HEK293 (cell line): ENCODE measurements around the gene TRAK2.

Experiments used
- CTCF ChIA-PET: fragments of 350-600 bp; formaldehyde crosslinking; extraction: SDS; loops from one replicate; lab custom pipeline; 2021; ENCODE audit warnings: antibody characterized with exemption; lab: Yijun Ruan, JAX
- POLR2A ChIA-PET: fragments of 300-600 bp; formaldehyde crosslinking; extraction: SDS; loops from one replicate; lab custom pipeline; 2020; ENCODE audit warnings: antibody characterized with exemption, inconsistent platforms; lab: Yijun Ruan, JAX
- H3K27ac ChIP-seq: fragments of 200-500 bp; sonication (Bioruptor generic); 2 replicates; pipeline ENCODE4 v1.5.1; 2014; ENCODE audit warnings: low read depth, low read length, control low read depth, inconsistent platforms; ENCODE audit errors: extremely low read depth
- H3K36me3 ChIP-seq, 2 experiments: fragments of 200-500 bp in 1 of 2; sonication (Bioruptor generic) in 1 of 2; 1 replicate in 1 of 2; 2 replicates in 1 of 2; pipeline ENCODE4 v1.5.1; 2014 to 2017; ENCODE audit warnings: inconsistent platforms in 2 of 2, low read length in 2 of 2; ENCODE audit not compliant: control insufficient read depth in 2 of 2, insufficient read depth in 1 of 2
- H3K4me1 ChIP-seq: fragments of 200-500 bp; sonication (Bioruptor generic); 2 replicates; pipeline ENCODE4 v1.5.1; 2014; ENCODE audit warnings: mild to moderate bottlenecking, low read length, inconsistent platforms; ENCODE audit not compliant: control insufficient read depth, insufficient read depth
- H3K4me3 ChIP-seq: 2 replicates; pipeline ENCODE4 v1.5.1; 2011; ENCODE audit warnings: low read depth, mild to moderate bottlenecking, control low read depth, low read length, moderate library complexity
- H3K9me3 ChIP-seq: fragments of 200-500 bp; sonication (Bioruptor generic); 2 replicates; pipeline ENCODE4 v1.5.1; 2014; ENCODE audit warnings: low read depth, low read length, inconsistent platforms; ENCODE audit not compliant: control insufficient read depth, insufficient read depth
- BCL6B ChIP-seq: fragments of 450-650 bp; formaldehyde crosslinking; IDR thresholded peaks from 2 replicates; pipeline ENCODE4 v1.5.1; 2017; ENCODE audit warnings: missing biosample characterization, missing genetic modification characterization
- GLIS1 ChIP-seq: fragments of 450-650 bp; formaldehyde crosslinking; IDR thresholded peaks from 2 replicates; pipeline ENCODE4 v1.5.1; 2016; ENCODE audit warnings: missing biosample characterization, missing genetic modification characterization
- KLF8 ChIP-seq: fragments of 450-650 bp; formaldehyde crosslinking; IDR thresholded peaks from 2 replicates; pipeline ENCODE4 v1.5.1; 2016; ENCODE audit warnings: missing biosample characterization, missing genetic modification characterization
- REST ChIP-seq: fragments of 450-650 bp; formaldehyde crosslinking; IDR thresholded peaks from 2 replicates; pipeline ENCODE4 v1.5.1; 2016; ENCODE audit warnings: missing biosample characterization, missing genetic modification characterization
- SETDB1 ChIP-seq: IDR thresholded peaks from one replicate; pipeline ENCODE4 v1.6.1; 2017; ENCODE audit warnings: mild to moderate bottlenecking, low read length, moderate library complexity, mixed read lengths; ENCODE audit not compliant: insufficient read length
- SP2 ChIP-seq: fragments of 450-650 bp; formaldehyde crosslinking; IDR thresholded peaks from 2 replicates; pipeline ENCODE4 v1.5.1; 2016; ENCODE audit warnings: missing biosample characterization, missing genetic modification characterization
- WT1 ChIP-seq: fragments of 450-650 bp; formaldehyde crosslinking; IDR thresholded peaks from 2 replicates; pipeline ENCODE4 v1.5.1; 2016; ENCODE audit warnings: missing biosample characterization, missing genetic modification characterization
- YY2 ChIP-seq: fragments of 450-650 bp; formaldehyde crosslinking; IDR thresholded peaks from 2 replicates; pipeline ENCODE4 v1.5.1; 2016; ENCODE audit warnings: missing biosample characterization, missing genetic modification characterization
- ZBTB1 ChIP-seq: fragments of 450-650 bp; formaldehyde crosslinking; IDR thresholded peaks from 2 replicates; pipeline ENCODE4 v1.5.1; 2016; ENCODE audit warnings: missing biosample characterization, missing genetic modification characterization
- ZBTB21 ChIP-seq: fragments of 450-650 bp; formaldehyde crosslinking; IDR thresholded peaks from 2 replicates; pipeline ENCODE4 v1.5.1; 2017; ENCODE audit warnings: missing biosample characterization, missing genetic modification characterization
- ZBTB7A ChIP-seq: fragments of 450-650 bp; formaldehyde crosslinking; IDR thresholded peaks from 2 replicates; pipeline ENCODE4 v1.5.1; 2016; ENCODE audit warnings: low read depth, missing biosample characterization, missing genetic modification characterization
- ZBTB8A ChIP-seq: fragments of 450-650 bp; formaldehyde crosslinking; IDR thresholded peaks from 2 replicates; pipeline ENCODE4 v1.5.1; 2016; ENCODE audit warnings: missing biosample characterization, missing genetic modification characterization
- ZNF155 ChIP-seq: fragments of 450-650 bp; formaldehyde crosslinking; IDR thresholded peaks from 2 replicates; pipeline ENCODE4 v1.5.1; 2016; ENCODE audit warnings: missing biosample characterization, missing genetic modification characterization
- ZNF24 ChIP-seq: fragments of 450-650 bp; formaldehyde crosslinking; IDR thresholded peaks from 2 replicates; pipeline ENCODE4 v1.5.1; 2016; ENCODE audit warnings: missing biosample characterization, missing genetic modification characterization
- ZNF302 ChIP-seq: fragments of 450-650 bp; formaldehyde crosslinking; IDR thresholded peaks from 2 replicates; pipeline ENCODE4 v1.5.1; 2016; ENCODE audit warnings: missing biosample characterization, missing genetic modification characterization, low read depth
- ZNF354C ChIP-seq: fragments of 450-650 bp; formaldehyde crosslinking; IDR thresholded peaks from 2 replicates; pipeline ENCODE4 v1.5.1; 2016; ENCODE audit warnings: missing biosample characterization, missing genetic modification characterization, low read depth, borderline replicate concordance
- ZNF404 ChIP-seq: fragments of 450-650 bp; formaldehyde crosslinking; IDR thresholded peaks from 2 replicates; pipeline ENCODE4 v1.5.1; 2017; ENCODE audit warnings: missing biosample characterization, missing genetic modification characterization
- ZNF416 ChIP-seq: fragments of 450-650 bp; formaldehyde crosslinking; IDR thresholded peaks from 2 replicates; pipeline ENCODE4 v1.5.1; 2016; ENCODE audit warnings: missing biosample characterization, missing genetic modification characterization
- ZNF513 ChIP-seq: fragments of 450-650 bp; IDR thresholded peaks from 2 replicates; pipeline ENCODE4 v1.5.1; 2018; ENCODE audit warnings: missing biosample characterization, missing genetic modification characterization
- ZNF521 ChIP-seq: fragments of 450-650 bp; formaldehyde crosslinking; IDR thresholded peaks from 2 replicates; pipeline ENCODE4 v1.5.1; 2017; ENCODE audit warnings: missing biosample characterization, mild to moderate bottlenecking, missing genetic modification characterization
- ZNF560 ChIP-seq: fragments of 450-650 bp; formaldehyde crosslinking; IDR thresholded peaks from 2 replicates; pipeline ENCODE4 v1.5.1; 2017; ENCODE audit warnings: missing biosample characterization, missing genetic modification characterization, borderline replicate concordance
- ZNF561 ChIP-seq: fragments of 450-650 bp; IDR thresholded peaks from 2 replicates; pipeline ENCODE4 v1.5.1; 2018; ENCODE audit warnings: missing biosample characterization, missing genetic modification characterization, borderline replicate concordance
- ZNF600 ChIP-seq: fragments of 450-650 bp; formaldehyde crosslinking; IDR thresholded peaks from 2 replicates; pipeline ENCODE4 v1.5.1; 2016; ENCODE audit warnings: missing biosample characterization, missing genetic modification characterization
- ZNF658 ChIP-seq: fragments of 450-650 bp; formaldehyde crosslinking; IDR thresholded peaks from 2 replicates; pipeline ENCODE4; 2016; ENCODE audit warnings: missing biosample characterization, missing genetic modification characterization
- ZNF664 ChIP-seq: fragments of 450-650 bp; formaldehyde crosslinking; IDR thresholded peaks from 2 replicates; pipeline ENCODE4 v1.5.1; 2016; ENCODE audit warnings: missing biosample characterization, missing genetic modification characterization
- ZNF785 ChIP-seq: fragments of 450-650 bp; formaldehyde crosslinking; IDR thresholded peaks from 2 replicates; pipeline ENCODE4 v1.5.1; 2016; ENCODE audit warnings: missing biosample characterization, missing genetic modification characterization
- ZNF837 ChIP-seq: fragments of 450-650 bp; formaldehyde crosslinking; IDR thresholded peaks from 2 replicates; pipeline ENCODE4 v1.5.1; 2016; ENCODE audit warnings: missing biosample characterization, missing genetic modification characterization
- TF ChIP-seq, protein P1 (sequence below): fragments of 450-650 bp; formaldehyde crosslinking; IDR thresholded peaks from 2 replicates; pipeline ENCODE4 v1.5.1; 2016; ENCODE audit warnings: missing biosample characterization, missing genetic modification characterization

TRAK2 gene

GRCh38 chr2:201353116-201353515, 98.1 kb downstream of the TRAK2 start:
- no peak for TF ChIP-seq ZNF560 (tag by site-specific recombination)
- TF ChIP-seq ZNF521 (tag by site-specific recombination) = no peak
- TF ChIP-seq ZNF785 = no peak
- TF ChIP-seq ZNF155 (tag by site-specific recombination) = no peak
- TF ChIP-seq ZBTB7A (tag by site-specific recombination) = no peak
- no peak for TF ChIP-seq WT1 (tag by site-specific recombination)
- no peak for TF ChIP-seq ZNF561 (tag by site-specific recombination)
- no peak for TF ChIP-seq ZBTB1 (tag by site-specific recombination)
- TF ChIP-seq YY2 (tag by site-specific recombination) = no peak
- no peak for TF ChIP-seq GLIS1 (tag by site-specific recombination)
- TF ChIP-seq SETDB1 = no peak
- no peak for TF ChIP-seq ZNF837
- no peak for TF ChIP-seq REST (tag by site-specific recombination)
- TF ChIP-seq ZBTB21 (tag by site-specific recombination) = no peak
- no peak for TF ChIP-seq SP2 (tag by site-specific recombination)
- no peak for TF ChIP-seq ZNF658 (tag by site-specific recombination)
- no peaks in the 10 kb centered on the region for H3K9me3 ChIP-seq
- CTCF ChIA-PET = interaction anchor here (1.1 kb wide), 1 partner anchor 139 kb away, joined by 3 read pairs; no protein-coding TSS in a partner anchor
- no peak overlapping the region for H3K4me3 ChIP-seq
- H3K36me3 ChIP-seq = no peaks in the 10 kb centered on the region
- POLR2A ChIA-PET = no interaction called here
- no peak overlapping the region for H3K27ac ChIP-seq
- H3K4me1 ChIP-seq = no peaks in the 10 kb centered on the region

- Histone ChIP-seq H3K27ac (no peak overlapping the region), H3K9me3 (no peaks in the 10 kb centered on the region), H3K4me1 (no peaks in the 10 kb centered on the region), H3K36me3 (no peaks in the 10 kb centered on the region), H3K4me3 (no peak overlapping the region)
- ChIA-PET CTCF (interaction anchor here (0.7 to 2.8 kb wide), 2 partner anchors 119 to 173 kb away, joined by 3 to 8 read pairs; no protein-coding TSS in a partner anchor), POLR2A (no interaction called here)
- TF ChIP-seq KLF8 (tag by site-specific recombination) (no peak), ZNF664 (tag by site-specific recombination) (no peak), ZNF354C (tag by site-specific recombination) (no peak), ZBTB8A (tag by site-specific recombination) (no peak), ZNF513 (no peak), BCL6B (tag by site-specific recombination) (no peak), ZNF404 (tag by site-specific recombination) (no peak), ZBTB1 (tag by site-specific recombination) (no peak), WT1 (tag by site-specific recombination) (no peak), ZNF24 (no peak), ZNF600 (no peak), GLIS1 (tag by site-specific recombination) (no peak), ZNF302 (no peak), ZNF416 (tag by site-specific recombination) (no peak)
- TF ChIP-seq, protein P1, sequence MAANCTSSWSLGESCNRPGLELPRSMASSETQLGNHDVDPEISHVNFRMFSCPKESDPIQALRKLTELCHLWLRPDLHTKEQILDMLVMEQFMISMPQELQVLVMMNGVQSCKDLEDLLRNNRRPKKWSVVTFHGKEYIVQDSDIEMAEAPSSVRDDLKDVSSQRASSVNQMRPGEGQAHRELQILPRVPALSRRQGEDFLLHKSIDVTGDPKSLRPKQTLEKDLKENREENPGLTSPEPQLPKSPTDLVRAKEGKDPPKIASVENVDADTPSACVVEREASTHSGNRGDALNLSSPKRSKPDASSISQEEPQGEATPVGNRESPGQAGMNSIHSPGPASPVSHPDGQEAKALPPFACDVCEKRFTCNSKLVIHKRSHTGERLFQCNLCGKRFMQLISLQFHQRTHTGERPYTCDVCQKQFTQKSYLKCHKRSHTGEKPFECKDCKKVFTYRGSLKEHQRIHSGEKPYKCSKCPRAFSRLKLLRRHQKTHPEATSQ = no peak
Measured at GRCh38 chr2:201350879-201351278, 100.4 kb downstream of the TRAK2 start.
